GM12875 (cell line): ENCODE results near the gene OR10G2.

ENCODE experiments used
- H3K4me3 ChIP-seq: one replicate; pipeline ENCODE4 v1.5.1; 2011; ENCODE audit warnings: low read depth, low read length, control low read depth
- CTCF ChIP-seq: IDR thresholded peaks from 2 replicates; pipeline ENCODE4 v1.5.1; 2011; ENCODE audit warnings: low read depth, mild to moderate bottlenecking, control low read depth, inconsistent platforms, low read length, moderate library complexity, borderline replicate concordance; ENCODE audit not compliant: insufficient read depth

OR10G2 gene

DNA sequence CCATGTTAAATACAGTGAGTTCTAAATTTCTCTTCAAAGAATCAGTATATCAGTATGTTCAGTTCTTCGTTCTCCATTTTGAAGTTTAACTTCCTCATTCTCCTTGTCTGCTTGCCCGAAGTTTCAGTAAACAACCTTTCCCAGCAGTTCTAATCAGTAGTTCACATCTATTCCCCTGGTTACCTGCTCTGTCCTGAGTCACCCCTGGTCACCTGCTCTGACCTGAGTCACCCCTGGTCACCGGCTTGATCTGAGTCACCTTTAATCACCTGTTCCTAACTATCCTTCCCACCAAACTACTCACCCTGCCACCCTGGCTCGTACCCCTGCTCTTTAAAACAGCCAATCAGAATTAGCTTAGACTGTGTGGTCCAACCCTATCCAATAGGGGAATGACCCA is 45.4 kb downstream of the OR10G2 start:
- no peak for TF ChIP-seq CTCF

More for the DNA sequence above, 45.4 kb downstream of the OR10G2 start:
- H3K4me3 ChIP-seq: no peak overlapping the region
